HG03103 (cell line): ENCODE results near the gene JAKMIP1.

Experiments used
- ATAC-seq: cut with Tn5 transposase; IDR thresholded peaks from one replicate; pipeline ENCODE4 v1.9.1; 2021; ENCODE audit warnings: low read depth; ENCODE audit not compliant: unreplicated experiment

JAKMIP1 gene

DNA sequence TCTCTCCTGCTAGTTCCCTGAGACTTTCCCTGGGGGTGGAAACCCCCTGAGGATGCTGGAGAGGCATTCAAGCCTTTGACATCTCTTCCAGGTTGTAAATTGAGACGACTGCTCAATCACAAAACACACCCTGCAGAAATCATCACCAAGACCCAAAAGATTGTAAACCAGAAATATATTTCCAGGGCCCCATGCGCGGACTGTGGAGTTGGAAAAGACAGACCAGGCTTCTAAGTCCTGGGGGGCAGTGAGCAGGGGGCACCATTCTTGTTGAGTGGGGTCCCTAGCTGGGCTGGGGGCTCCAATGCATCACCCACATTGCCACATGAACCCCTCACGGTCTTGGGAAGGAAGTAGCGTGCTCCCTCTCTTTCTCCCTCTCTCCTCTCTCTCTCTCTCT lies 94.2 kb downstream of the JAKMIP1 start:
- ATAC-seq, result no peak

DNA sequence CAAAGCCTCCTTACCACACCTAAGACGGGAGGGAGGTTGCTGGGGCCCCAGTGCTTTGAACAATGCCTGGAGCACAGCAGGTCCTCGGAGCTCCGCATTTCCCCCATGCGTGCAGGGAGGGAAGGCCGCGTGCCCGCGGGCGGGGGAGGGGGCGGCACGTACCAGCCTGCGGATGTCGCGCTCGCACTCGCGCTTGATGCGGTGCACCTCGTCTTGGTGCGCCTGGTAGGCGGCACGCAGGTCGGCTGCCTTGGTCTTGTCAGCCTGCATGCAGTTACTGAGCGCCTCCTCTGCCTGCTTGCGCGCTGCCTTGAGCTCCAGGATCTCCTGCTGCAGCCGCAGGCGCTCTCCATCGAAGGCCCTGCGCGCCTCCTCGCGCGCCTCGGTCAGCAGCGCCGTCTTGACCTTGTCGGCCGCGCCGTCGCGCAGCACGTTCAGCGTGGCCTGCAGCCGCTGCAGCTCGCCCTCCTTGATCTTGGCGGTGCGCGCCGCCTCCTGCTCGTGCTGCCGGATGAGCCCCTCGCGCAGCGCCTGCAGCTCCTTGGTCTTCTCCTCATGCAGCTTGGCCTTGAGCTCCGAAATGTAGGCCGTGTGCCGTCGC lies 94.9 kb downstream of the JAKMIP1 start:
- ATAC-seq, result no peak

- ATAC-seq, result no peak
Measured at GRCh38 chr4:6104541-6105130, 95.7 kb downstream of the JAKMIP1 start.

DNA sequence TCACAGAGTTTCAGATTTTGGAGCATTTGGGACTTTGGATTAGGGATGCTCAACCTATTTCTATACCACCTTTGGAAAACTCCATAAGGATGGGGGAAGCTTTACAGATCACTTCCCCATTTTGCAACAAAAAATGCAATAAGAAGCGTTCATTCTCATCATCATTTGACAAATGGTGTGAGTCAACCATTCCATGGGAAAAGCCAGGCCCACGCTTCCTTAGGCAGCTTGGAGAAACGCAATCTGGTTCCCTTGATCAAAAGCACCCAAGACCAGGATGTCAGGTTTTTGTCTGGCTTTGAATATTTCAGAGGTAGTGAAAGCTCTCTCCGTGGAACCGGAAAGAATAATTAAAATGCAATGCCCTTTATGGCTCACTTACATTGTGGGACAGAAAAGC lies 102.8 kb downstream of the JAKMIP1 start:
- no peak for ATAC-seq

- ATAC-seq, result no peak
Measured at GRCh38 chr4:6095897-6096296, 104.5 kb downstream of the JAKMIP1 start.

GRCh38 chr4:6095023-6095752 lies 105.2 kb downstream of the JAKMIP1 start:
- ATAC-seq, result no peak

- ATAC-seq, result no peak
Measured at GRCh38 chr4:6093671-6094070, 106.7 kb downstream of the JAKMIP1 start.

- no peak for ATAC-seq
Measured at GRCh38 chr4:6092971-6093370, 107.4 kb downstream of the JAKMIP1 start.

- ATAC-seq, result no peak
Measured at GRCh38 chr4:6092131-6092530, 108.2 kb downstream of the JAKMIP1 start.

GRCh38 chr4:6090931-6091330 lies 109.4 kb downstream of the JAKMIP1 start:
- no peak for ATAC-seq

DNA sequence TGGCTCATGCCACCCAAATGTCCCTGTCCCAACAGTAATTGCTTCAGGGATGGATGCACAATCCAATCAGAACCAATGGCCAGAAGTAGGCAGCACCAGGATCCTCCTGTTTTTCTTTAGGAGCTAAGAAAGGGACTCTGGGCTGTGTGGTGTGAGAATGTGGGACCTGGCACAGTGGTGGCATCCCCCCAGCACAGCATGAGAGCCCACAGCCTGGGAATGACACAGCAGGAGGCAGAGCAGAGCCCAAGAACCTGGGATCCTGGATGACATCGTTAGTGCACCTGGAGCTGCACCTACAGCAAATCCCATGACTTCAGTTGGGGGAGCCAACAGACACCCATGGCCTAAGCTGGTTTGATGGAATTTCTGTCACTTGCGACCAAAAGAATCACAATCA lies 111.4 kb downstream of the JAKMIP1 start:
- no peak for ATAC-seq

- no peak for ATAC-seq
Measured at GRCh38 chr4:6087669-6088341, 112.5 kb downstream of the JAKMIP1 start.

DNA sequence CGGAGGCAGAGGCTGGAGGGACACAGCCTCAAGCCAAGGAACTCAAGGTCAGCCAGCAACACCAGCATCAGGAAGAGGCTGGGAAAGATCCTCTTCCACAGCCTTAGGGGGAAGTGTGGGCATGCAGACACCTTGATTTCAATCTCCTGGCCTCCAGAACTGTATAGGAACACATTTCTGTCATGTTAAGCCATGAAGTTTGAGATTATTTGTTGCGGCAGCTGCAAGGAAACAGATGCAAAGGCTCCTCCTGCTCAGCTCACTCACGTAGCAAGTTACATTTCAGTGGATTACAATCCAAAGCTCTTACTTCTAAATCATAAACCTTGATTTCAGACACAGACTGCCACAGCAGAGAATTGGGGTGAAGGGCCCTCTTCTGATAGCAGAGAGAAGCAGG lies 113.5 kb downstream of the JAKMIP1 start:
- no peak for ATAC-seq

DNA sequence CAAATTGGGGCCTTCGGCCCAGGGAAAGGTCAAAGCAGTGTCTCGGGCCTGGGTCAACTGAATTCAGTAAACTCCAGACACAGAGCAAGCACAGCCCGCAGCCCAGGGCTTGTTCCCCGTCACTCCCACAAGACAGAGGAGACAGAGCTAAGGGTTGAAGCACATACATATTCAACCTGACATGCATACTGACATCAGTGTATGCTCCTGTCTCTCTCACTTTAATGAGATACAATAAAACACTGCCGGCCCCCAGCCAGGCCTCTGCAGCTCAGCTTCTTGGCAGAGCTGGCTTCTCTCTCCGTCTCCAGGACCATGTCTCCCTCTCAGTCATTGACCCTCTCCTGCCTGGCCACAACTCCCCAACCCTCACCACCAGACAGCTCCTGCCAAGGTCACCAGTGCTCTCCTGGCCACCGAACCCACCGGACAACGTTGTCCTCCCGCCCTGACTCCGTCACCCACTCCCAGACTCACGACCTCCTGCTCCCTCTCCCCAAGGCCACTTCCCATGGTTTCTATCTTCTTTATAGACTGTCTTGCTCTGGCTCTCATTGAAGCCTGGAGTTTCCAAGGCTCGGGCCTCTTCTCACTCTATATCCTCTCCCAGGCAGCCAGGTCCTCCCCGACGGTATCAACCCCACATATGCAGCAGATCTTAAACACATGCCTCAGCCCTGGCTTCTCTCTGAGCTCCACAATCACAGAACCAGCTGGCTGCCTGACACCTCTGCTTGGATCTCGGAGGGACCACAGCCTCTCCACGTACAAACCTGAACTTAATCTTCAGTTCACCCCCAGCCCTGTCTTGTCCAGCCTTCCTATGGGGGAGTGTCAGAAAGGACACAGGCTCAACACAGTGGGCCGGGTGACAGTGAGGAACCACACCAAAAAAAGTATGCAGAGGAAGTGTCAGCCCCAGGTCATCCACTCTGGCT lies 114.4 kb downstream of the JAKMIP1 start:
- no peak for ATAC-seq

- ATAC-seq, result no peak
Measured at GRCh38 chr4:6085028-6085690, 115.2 kb downstream of the JAKMIP1 start.

- ATAC-seq, result no peak
Measured at GRCh38 chr4:6079965-6080364, 120.4 kb downstream of the JAKMIP1 start.

GRCh38 chr4:6078560-6078959 lies 121.8 kb downstream of the JAKMIP1 start:
- no peak for ATAC-seq

GRCh38 chr4:6076391-6076790 lies 124.0 kb downstream of the JAKMIP1 start:
- ATAC-seq, result no peak

DNA sequence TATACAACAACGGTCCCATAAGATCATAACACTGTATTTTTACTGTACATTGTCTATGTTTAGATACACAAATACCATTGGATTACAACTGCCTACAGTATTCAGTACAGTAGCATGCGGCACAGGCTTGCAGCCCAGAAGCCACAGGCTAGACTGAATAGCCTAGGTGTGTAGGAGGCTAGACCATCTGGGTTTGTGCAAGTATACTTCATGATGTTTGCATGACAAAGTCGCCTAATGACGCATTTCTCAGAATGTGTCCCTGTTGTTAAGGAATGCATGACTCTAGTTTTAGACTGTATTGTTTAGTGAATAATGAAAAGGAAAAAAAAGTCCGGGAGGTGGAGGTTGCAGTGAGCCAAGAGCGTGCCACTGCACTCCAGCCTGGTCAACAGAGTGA lies 125.6 kb downstream of the JAKMIP1 start:
- no peak for ATAC-seq
